ENCODE measurements around the gene B4GALNT4.

DNA sequence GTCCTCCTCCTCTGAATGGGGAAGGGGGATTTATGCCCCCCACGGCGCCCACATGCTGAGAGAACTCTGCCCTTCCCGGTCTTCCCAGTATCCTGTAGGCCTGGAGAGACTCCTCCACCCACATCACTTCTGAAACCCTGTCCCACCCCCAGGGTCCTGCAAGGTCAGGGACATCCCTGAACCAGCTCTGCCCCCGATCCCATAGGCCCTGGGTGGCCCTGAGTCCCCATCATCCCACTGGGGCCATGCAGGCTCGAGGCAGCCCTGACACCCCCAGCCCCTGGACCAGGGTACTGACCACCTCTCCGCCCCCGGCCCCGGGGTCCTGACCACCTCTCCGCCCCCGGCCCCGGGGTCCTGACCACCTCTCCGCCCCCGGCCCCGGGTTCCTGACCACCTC, 11.7 kb downstream of the B4GALNT4 start:
- no peak for TF ChIP-seq ZNF423 (CRISPR knock-in tag; IDR thresholded peaks at IDR 0.05)
- no peak for TF ChIP-seq CTCF (IDR thresholded peaks at IDR 0.05)
- no peak for TF ChIP-seq NR1H2 (CRISPR knock-in tag; IDR thresholded peaks at IDR 0.05)
- no peak for TF ChIP-seq ZNF396 (CRISPR knock-in tag; IDR thresholded peaks at IDR 0.05; ENCODE audit: borderline replicate concordance)
- TF ChIP-seq, protein P1, sequence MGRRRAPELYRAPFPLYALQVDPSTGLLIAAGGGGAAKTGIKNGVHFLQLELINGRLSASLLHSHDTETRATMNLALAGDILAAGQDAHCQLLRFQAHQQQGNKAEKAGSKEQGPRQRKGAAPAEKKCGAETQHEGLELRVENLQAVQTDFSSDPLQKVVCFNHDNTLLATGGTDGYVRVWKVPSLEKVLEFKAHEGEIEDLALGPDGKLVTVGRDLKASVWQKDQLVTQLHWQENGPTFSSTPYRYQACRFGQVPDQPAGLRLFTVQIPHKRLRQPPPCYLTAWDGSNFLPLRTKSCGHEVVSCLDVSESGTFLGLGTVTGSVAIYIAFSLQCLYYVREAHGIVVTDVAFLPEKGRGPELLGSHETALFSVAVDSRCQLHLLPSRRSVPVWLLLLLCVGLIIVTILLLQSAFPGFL (CRISPR knock-in tag; IDR thresholded peaks at IDR 0.05; ENCODE audit: borderline replicate concordance), result no peak
- TF ChIP-seq KAT7 (CRISPR knock-in tag; IDR thresholded peaks at IDR 0.05; ENCODE audit: borderline replicate concordance), result no peak
- no peak for TF ChIP-seq CBFB (CRISPR knock-in tag; IDR thresholded peaks at IDR 0.05; ENCODE audit: low read depth)

All from WTC11 (cell line).